AG10803 (cell line): ENCODE data around the gene HNF1A.

Experiments used
- DNase-seq: peaks from one replicate; pipeline ENCODE4 v3.0.0; 2010; ENCODE audit warnings: low read depth
- H3K4me3 ChIP-seq: 2 replicates; pipeline ENCODE4 v1.5.1; 2011; ENCODE audit warnings: mild to moderate bottlenecking, low read length, control low read depth
- CTCF ChIP-seq: conservative IDR thresholded peaks from 2 replicates; pipeline ENCODE4 v1.5.1; 2011; ENCODE audit warnings: mild to moderate bottlenecking, low read length, control low read depth, inconsistent platforms

Gene HNF1A

GRCh38 chr12:121021754-121022153 lies 43.4 kb downstream of the HNF1A start:
- H3K4me3 ChIP-seq = no peak overlapping the region
- DNase-seq = no peak
- no peak for TF ChIP-seq CTCF

GRCh38 chr12:121022713-121023112 lies 44.4 kb downstream of the HNF1A start:
- DNase-seq = no peak
- TF ChIP-seq CTCF = no peak
- no peak overlapping the region for H3K4me3 ChIP-seq

- no peak for TF ChIP-seq CTCF
- no peak overlapping the region for H3K4me3 ChIP-seq
Measured at GRCh38 chr12:121023799-121024198, 45.5 kb downstream of the HNF1A start.

GRCh38 chr12:121025442-121026226 lies 47.3 kb downstream of the HNF1A start:
- H3K4me3 ChIP-seq = no peak overlapping the region
- DNase-seq = no peak
- TF ChIP-seq CTCF = no peak

More at GRCh38 chr12:121023799-121024198, 45.5 kb downstream of the HNF1A start:
- DNase-seq = no peak

GRCh38 chr12:121026274-121027045 lies 48.1 kb downstream of the HNF1A start:
- no peak for TF ChIP-seq CTCF
- no peak overlapping the region for H3K4me3 ChIP-seq
- no peak for DNase-seq

- DNase-seq = no peak
- no peak for TF ChIP-seq CTCF
- no peak overlapping the region for H3K4me3 ChIP-seq
Measured at GRCh38 chr12:121030576-121031212, 52.4 kb downstream of the HNF1A start.
